NCI-H1092 (cell line): ENCODE results near the gene RAB3IL1.

Source experiments
- DNase-seq: peaks from one replicate; lab custom pipeline; 2025; lab: John Stamatoyannopoulos, UW

Gene RAB3IL1

GRCh38 chr11:61952882-61953281 lies 35.5 kb upstream of the RAB3IL1 start:
- no peak for DNase-seq

- DNase-seq = no peak
These were observed 34.2 kb upstream of the RAB3IL1 start for GRCh38 chr11:61951484-61952135.

GRCh38 chr11:61950035-61950547 lies 32.7 kb upstream of the RAB3IL1 start, which contains the start of gene BEST1:
BEST1 (plus strand) TSS chr11:61950351; CDS start chr11:61951807, 1,456 bp downstream.
- no peak for DNase-seq

- DNase-seq = peak; percentile 77
These were observed 32.0 kb upstream of the RAB3IL1 start for GRCh38 chr11:61949169-61950034.

GRCh38 chr11:61948505-61948904 lies 31.1 kb upstream of the RAB3IL1 start:
- no peak for DNase-seq

GRCh38 chr11:61947486-61948210 lies 30.3 kb upstream of the RAB3IL1 start:
- DNase-seq = peak; percentile 73

GRCh38 chr11:61946894-61947293 lies 29.5 kb upstream of the RAB3IL1 start:
- DNase-seq = no peak

GRCh38 chr11:61945191-61945590 lies 27.8 kb upstream of the RAB3IL1 start:
- no peak for DNase-seq

- DNase-seq = no peak
These were observed 23.1 kb upstream of the RAB3IL1 start for GRCh38 chr11:61940466-61940865.

GRCh38 chr11:61935861-61936260 lies 18.5 kb upstream of the RAB3IL1 start:
- no peak for DNase-seq

- no peak for DNase-seq
These were observed 13.6 kb upstream of the RAB3IL1 start for GRCh38 chr11:61930933-61931332.

GRCh38 chr11:61928606-61929005 lies 11.2 kb upstream of the RAB3IL1 start:
- DNase-seq = no peak

- DNase-seq = no peak
These were observed 10.1 kb upstream of the RAB3IL1 start for GRCh38 chr11:61927501-61927900.

GRCh38 chr11:61926235-61926634 lies 8.9 kb upstream of the RAB3IL1 start:
- no peak for DNase-seq

GRCh38 chr11:61925736-61926135 lies 8.4 kb upstream of the RAB3IL1 start:
- no peak for DNase-seq

- no peak for DNase-seq
These were observed 6.7 kb upstream of the RAB3IL1 start for GRCh38 chr11:61924064-61924455.

- no peak for DNase-seq
These were observed 6.0 kb upstream of the RAB3IL1 start for GRCh38 chr11:61923166-61924063.

- no peak for DNase-seq
These were observed 5.2 kb upstream of the RAB3IL1 start for GRCh38 chr11:61922539-61922938.

- no peak for DNase-seq
These were observed 4.1 kb upstream of the RAB3IL1 start for GRCh38 chr11:61921446-61921845.

- no peak for DNase-seq
These were observed 2.6 kb upstream of the RAB3IL1 start for GRCh38 chr11:61919705-61920631.
